Effector CD8-positive, alpha-beta T cell (primary cell): Measurements from ENCODE around the gene PRR13.
A peak's percentile ranks its signal among the peaks of the same experiment; 100 is the strongest.
"Not testable (repeated sequence)": the region's sequence is repeated elsewhere in the genome, so short reads cannot be mapped to it uniquely, and the experiment has no call there.

Source experiments
- DNase-seq: peaks from one replicate; lab custom pipeline; 2025; lab: John Stamatoyannopoulos, UW

The PRR13 gene

GRCh38 chr12:53439582-53439981, 2.0 kb upstream of the PRR13 start:
- DNase-seq: not testable (repeated sequence)

DNA sequence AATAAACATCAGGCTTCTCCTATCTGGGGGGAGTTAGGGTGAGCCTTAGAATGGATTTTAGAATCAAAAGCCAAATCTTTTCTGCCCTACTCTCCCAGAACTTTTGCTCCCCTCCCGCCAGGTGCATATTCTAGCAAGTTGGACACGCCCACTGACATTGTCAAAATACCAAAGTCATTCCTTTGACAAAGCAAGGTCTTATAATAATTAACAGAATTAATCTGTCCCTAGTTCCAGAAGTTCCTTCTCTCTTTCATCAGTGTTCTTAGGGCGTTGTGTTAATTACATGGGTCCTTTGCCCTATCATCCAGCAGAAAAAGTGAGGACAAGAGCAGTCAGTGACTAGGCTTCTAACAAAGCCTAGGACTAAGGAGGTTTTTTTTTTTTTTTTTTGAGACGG, 2.4 kb downstream of the PRR13 start:
- no peak for DNase-seq

GRCh38 chr12:53444593-53445325, 3.2 kb downstream of the PRR13 start:
- DNase-seq: not testable (repeated sequence)

GRCh38 chr12:53450936-53451335, 9.4 kb downstream of the PRR13 start:
- DNase-seq: no peak

GRCh38 chr12:53451661-53452158, 10.2 kb downstream of the PRR13 start, which contains the start of gene PCBP2:
PCBP2 (plus strand) TSS chr12:53452102; CDS start chr12:53454801, 2,699 bp downstream.
- DNase-seq: peak; percentile 93

- DNase-seq: peak; percentile 72
Observed at GRCh38 chr12:53452159-53453077, 10.9 kb downstream of the PRR13 start.

- no peak for DNase-seq
Observed at GRCh38 chr12:53453953-53454640, 12.6 kb downstream of the PRR13 start.

DNA sequence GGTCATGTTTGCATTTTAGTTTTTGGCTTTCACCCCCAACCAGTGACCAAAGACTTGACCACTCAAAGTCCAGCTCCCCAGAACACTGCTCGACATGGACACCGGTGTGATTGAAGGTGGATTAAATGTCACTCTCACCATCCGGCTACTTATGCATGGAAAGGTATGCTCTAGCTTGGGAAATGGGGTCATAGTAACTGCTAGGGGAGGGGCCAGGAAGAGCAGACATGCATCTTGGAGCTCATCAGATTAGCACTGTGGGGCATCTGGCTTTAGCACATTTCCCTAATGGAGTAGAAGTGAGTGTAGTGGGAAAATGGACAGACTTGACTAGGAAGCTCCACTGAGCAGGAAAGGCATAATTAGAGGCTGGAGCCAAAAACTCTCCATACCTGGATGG, 13.2 kb downstream of the PRR13 start:
- DNase-seq: no peak

GRCh38 chr12:53456654-53457366, 15.3 kb downstream of the PRR13 start:
- DNase-seq: no peak

GRCh38 chr12:53459097-53459496, 17.6 kb downstream of the PRR13 start:
- no peak for DNase-seq

- DNase-seq: no peak
Observed at GRCh38 chr12:53461059-53461458, 19.5 kb downstream of the PRR13 start.

DNA sequence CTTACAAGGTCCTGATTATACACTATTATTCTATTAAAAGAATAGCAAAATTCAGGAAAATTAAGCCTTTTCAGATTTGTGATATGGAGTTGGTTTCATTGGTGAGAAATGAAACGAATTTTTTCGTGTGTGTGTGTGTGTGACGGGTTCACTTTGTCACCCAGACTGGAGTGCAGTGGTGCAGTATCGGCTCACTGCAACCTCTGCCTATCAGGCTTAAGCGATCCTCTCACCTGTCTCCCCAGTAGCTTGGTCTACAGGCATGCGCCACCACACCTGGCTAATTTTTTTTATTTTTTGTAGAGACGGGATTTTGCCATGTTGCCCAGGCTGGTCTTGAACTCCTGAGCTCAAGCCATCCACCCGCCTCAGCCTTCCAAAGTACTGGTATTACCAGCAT, 20.1 kb downstream of the PRR13 start:
- DNase-seq: no peak

- no peak for DNase-seq
Observed at GRCh38 chr12:53462935-53463334, 21.4 kb downstream of the PRR13 start.

DNA sequence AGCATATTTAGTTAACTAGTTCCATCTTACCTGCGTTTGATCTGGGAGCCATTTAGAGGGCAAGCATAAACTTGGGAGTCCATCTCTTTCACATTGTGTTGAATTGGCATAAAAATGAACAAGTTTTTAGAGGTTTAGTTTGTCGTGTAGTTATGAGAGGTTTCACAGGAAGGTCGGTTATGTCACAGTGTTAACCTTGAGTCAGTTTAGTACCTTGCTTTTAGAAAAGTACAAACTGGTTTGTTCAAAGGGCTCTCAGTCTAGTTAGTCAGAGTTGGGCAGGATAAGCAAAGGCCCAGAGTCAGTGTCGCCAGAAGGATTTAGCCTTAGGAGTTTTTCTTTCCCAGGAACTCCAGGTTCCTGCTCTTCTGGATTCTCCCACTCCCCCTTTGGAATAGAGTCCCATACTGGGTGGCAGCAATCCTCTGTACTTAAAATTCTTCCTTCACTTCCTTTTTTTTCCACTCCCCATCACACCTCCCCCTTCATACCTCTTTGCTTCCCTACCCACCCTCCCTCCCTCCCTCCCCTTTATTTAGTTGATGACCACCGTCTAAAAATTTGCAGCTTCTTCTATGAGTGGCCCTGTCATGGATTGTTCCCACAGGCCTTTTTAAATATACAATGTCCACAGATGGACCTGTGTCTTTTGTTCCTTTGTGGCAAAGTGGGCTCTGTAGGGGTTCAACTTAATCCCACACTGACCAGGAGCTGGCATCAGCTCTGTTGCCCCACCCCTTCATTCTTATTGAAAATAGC, 22.4 kb downstream of the PRR13 start:
- no peak for DNase-seq

GRCh38 chr12:53464685-53465418, 23.3 kb downstream of the PRR13 start:
- no peak for DNase-seq

- no peak for DNase-seq
Observed at GRCh38 chr12:53465679-53466078, 24.1 kb downstream of the PRR13 start.

GRCh38 chr12:53466640-53467039, 25.1 kb downstream of the PRR13 start:
- no peak for DNase-seq

DNA sequence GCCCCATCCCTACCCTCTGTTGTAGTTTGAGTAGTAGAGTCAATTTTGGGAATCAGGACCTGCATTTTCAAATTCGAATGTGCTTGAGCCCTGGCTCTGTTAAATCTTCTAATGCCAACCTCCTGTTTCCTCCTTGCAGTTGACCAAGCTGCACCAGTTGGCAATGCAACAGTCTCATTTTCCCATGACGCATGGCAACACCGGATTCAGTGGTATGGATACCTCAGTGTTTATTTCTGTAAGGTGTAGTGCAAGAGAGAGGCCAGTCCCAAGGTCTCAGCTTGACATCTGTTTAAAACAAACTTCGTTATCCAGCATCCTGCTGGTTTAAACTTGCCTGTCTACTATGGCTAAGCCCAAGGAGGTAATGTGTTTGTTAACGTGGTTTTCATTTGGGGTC, 25.5 kb downstream of the PRR13 start:
- DNase-seq: no peak

DNA sequence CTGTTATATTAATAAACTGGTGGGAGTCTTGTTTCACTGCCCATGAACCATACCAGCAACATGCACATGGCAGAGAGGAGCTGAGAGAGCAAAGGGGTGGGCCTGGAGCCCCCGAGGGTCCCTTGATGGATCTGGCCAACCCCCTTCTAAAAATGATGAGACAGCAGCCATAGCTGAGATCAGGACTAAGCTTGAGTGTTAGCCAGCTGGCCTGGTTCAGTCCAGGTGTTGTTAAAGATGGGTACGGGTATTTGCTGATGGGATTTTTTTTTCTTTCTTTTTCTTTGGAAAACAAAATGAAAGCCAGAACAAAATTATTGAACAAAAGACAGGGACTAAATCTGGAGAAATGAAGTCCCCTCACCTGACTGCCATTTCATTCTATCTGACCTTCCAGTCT, 26.3 kb downstream of the PRR13 start:
- DNase-seq: no peak

GRCh38 chr12:53468282-53468681, 26.7 kb downstream of the PRR13 start:
- no peak for DNase-seq
